Keratinocyte (primary cell): ENCODE measurements around the gene COL4A4.

Experiments used
- EZH2 ChIP-seq: IDR thresholded peaks from one replicate; pipeline ENCODE4 v1.6.1; 2012; ENCODE audit warnings: inconsistent platforms, mild to moderate bottlenecking, low read length, moderate library complexity
- TF ChIP-seq, protein P1 (sequence below), 3 experiments: IDR thresholded peaks in 1 of 3; conservative IDR thresholded peaks in 1 of 3; optimal IDR thresholded peaks in 1 of 3; 2 replicates in 2 of 3; 3 replicates in 1 of 3; pipeline versions ENCODE3 to v1.5.1; 2011; ENCODE audit warnings: low read length in 3 of 3, mild to moderate bottlenecking in 3 of 3, moderate library complexity in 2 of 3, control low read depth in 1 of 3, inconsistent platforms in 1 of 3; ENCODE audit not compliant: insufficient read depth in 2 of 3; ENCODE audit errors: extremely low read depth in 1 of 3

DNA sequence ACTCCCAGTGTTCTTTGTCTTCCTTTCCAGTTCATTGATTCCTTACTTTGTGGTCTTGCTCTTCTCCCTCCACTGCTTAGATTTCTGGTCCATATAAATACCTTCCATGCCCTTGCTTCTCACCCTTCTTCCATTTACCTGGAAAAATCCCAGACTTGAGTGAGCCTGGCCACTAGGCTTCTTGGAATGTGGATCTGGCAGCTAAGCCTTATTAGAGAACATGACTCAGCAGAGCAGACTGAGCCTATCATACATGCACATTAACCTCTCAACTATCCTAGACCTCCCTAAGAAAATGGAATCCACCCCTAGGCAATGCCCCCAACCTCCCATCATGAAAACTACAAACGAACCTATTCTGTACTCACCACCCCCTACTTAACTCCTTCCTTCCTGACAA lies 200.5 kb downstream of the COL4A4 start:
- no peak for TF ChIP-seq EZH2
- TF ChIP-seq, protein P1, sequence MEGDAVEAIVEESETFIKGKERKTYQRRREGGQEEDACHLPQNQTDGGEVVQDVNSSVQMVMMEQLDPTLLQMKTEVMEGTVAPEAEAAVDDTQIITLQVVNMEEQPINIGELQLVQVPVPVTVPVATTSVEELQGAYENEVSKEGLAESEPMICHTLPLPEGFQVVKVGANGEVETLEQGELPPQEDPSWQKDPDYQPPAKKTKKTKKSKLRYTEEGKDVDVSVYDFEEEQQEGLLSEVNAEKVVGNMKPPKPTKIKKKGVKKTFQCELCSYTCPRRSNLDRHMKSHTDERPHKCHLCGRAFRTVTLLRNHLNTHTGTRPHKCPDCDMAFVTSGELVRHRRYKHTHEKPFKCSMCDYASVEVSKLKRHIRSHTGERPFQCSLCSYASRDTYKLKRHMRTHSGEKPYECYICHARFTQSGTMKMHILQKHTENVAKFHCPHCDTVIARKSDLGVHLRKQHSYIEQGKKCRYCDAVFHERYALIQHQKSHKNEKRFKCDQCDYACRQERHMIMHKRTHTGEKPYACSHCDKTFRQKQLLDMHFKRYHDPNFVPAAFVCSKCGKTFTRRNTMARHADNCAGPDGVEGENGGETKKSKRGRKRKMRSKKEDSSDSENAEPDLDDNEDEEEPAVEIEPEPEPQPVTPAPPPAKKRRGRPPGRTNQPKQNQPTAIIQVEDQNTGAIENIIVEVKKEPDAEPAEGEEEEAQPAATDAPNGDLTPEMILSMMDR (optimal IDR thresholded peaks at IDR 0.05 in 1 of 3, IDR thresholded peaks at IDR 0.05 in 1 of 3, conservative IDR thresholded peaks at IDR 0.05 in 1 of 3; ENCODE audit: extremely low read depth in 1 of 3, insufficient read depth in 2 of 3, low read length in 3 of 3): peak in 1 of 3 experiments; percentile 2
